ENCODE data around the gene MLLT10. TPM values are rescaled to one million over a fixed set of nuclear protein-coding genes. Genes with fewer than 3 reads are reported as not detected.

Gene MLLT10
- total RNA-seq, 1 experiment from 2014 or later = 58.4 TPM

- ChIA-PET CTCF (interaction anchor here (0.7 to 0.9 kb wide), 2 partner anchors 23 to 226 kb away, joined by 3 read pairs; no protein-coding TSS in a partner anchor), POLR2A (ENCODE audit: low non-redundant PET) (no interaction called here)
- H3K36me3 ChIP-seq (ENCODE audit: insufficient read depth, low read length, poor library complexity, severe bottlenecking) = no peaks in the 10 kb centered on the region
- peak overlapping the region; percentile 92 for H3K4me3 ChIP-seq (ENCODE audit: low read depth, low read length, poor library complexity, severe bottlenecking)
- H3K27ac ChIP-seq (ENCODE audit: low read depth, low read length, poor library complexity, severe bottlenecking) = peak overlapping the region; percentile 92
- no peak for DNase-seq (ENCODE audit: low spot score)
- BruUV-seq (replicated peaks) = TSS peak; percentile 57
- intact Hi-C loops (cut with micrococcal nuclease; ENCODE audit: unreplicated experiment) = loop anchor here (1.0 to 10.0 kb wide), 4 partner anchors 37 to 830 kb away; partner anchors contain the start of genes BMI1 and MLLT10
- H3K27me3 ChIP-seq (replicated peaks; ENCODE audit: insufficient read depth, low read depth, low read length, poor library complexity) = no peaks in the 10 kb centered on the region
- H3K9me3 ChIP-seq (ENCODE audit: low read depth, low read length, poor library complexity, severe bottlenecking) = no peaks in the 10 kb centered on the region
- H3K4me1 ChIP-seq (ENCODE audit: insufficient read depth, low read length, poor library complexity, severe bottlenecking) = peaks cover 9% of the 10 kb centered on the region
- TF ChIP-seq EZH2 (IDR thresholded peaks at IDR 0.05; ENCODE audit: borderline replicate concordance, low read depth, low read length, poor library complexity, severe bottlenecking) = no peak
- 0 out of 2 replicates have a peak, but pooled peaks have one; percentile 22 for TF ChIP-seq CTCF (conservative IDR thresholded peaks at IDR 0.05; ENCODE audit: low read depth, low read length)
These were observed 38.9 kb upstream of the MLLT10 start for GRCh38 chr10:21495002-21495751.

GRCh38 chr10:21495752-21496342 is 38.2 kb upstream of the MLLT10 start:
- ChIA-PET CTCF (interaction anchor here (0.6 to 1.9 kb wide), 7 partner anchors 23 to 1100 kb away, joined by 3 to 24 read pairs (median 3); partner anchors contain the start of gene SKIDA1), POLR2A (ENCODE audit: low non-redundant PET) (no interaction called here)
- H3K27ac ChIP-seq (ENCODE audit: low read depth, low read length, poor library complexity, severe bottlenecking) = peak overlapping the region; percentile 92
- H3K36me3 ChIP-seq (ENCODE audit: insufficient read depth, low read length, poor library complexity, severe bottlenecking) = no peaks in the 10 kb centered on the region
- H3K4me1 ChIP-seq (ENCODE audit: insufficient read depth, low read length, poor library complexity, severe bottlenecking) = peaks cover 9% of the 10 kb centered on the region
- peak; percentile 84 for TF ChIP-seq CTCF (conservative IDR thresholded peaks at IDR 0.05; ENCODE audit: low read depth, low read length)
- no peak for TF ChIP-seq EZH2 (IDR thresholded peaks at IDR 0.05; ENCODE audit: borderline replicate concordance, low read depth, low read length, poor library complexity, severe bottlenecking)
- peak; percentile 93 for DNase-seq (ENCODE audit: low spot score)
- H3K9me3 ChIP-seq (ENCODE audit: low read depth, low read length, poor library complexity, severe bottlenecking) = no peaks in the 10 kb centered on the region
- intact Hi-C loops (cut with micrococcal nuclease; ENCODE audit: unreplicated experiment) = loop anchor here (1.0 to 10.0 kb wide), 6 partner anchors 21 to 829 kb away; partner anchors contain the start of genes BMI1 and MLLT10
- H3K4me3 ChIP-seq (ENCODE audit: low read depth, low read length, poor library complexity, severe bottlenecking) = peak overlapping the region; percentile 92
- BruUV-seq (replicated peaks) = no TSS peak
- H3K27me3 ChIP-seq (replicated peaks; ENCODE audit: insufficient read depth, low read depth, low read length, poor library complexity) = no peaks in the 10 kb centered on the region

- Histone ChIP-seq H3K36me3 (ENCODE audit: insufficient read depth, low read length, poor library complexity, severe bottlenecking) (no peaks in the 10 kb centered on the region), H3K9me3 (ENCODE audit: low read depth, low read length, poor library complexity, severe bottlenecking) (no peaks in the 10 kb centered on the region), H3K4me1 (ENCODE audit: insufficient read depth, low read length, poor library complexity, severe bottlenecking) (peaks cover 9% of the 10 kb centered on the region), H3K4me3 (ENCODE audit: low read depth, low read length, poor library complexity, severe bottlenecking) (peak overlapping the region; percentile 92), H3K27ac (ENCODE audit: low read depth, low read length, poor library complexity, severe bottlenecking) (peak overlapping the region; percentile 92), H3K27me3 (replicated peaks; ENCODE audit: insufficient read depth, low read depth, low read length, poor library complexity) (no peaks in the 10 kb centered on the region)
- intact Hi-C loops (cut with micrococcal nuclease; ENCODE audit: unreplicated experiment) = loop anchor here (1.0 to 10.0 kb wide), 6 partner anchors 20 to 828 kb away; partner anchors contain the start of genes BMI1 and MLLT10
- no TSS peak for BruUV-seq (replicated peaks)
- ChIA-PET POLR2A (ENCODE audit: low non-redundant PET) (no interaction called here), CTCF (interaction anchor here (0.5 to 1.9 kb wide), 16 partner anchors 20 to 1104 kb away, joined by 3 to 24 read pairs (median 6); partner anchors contain the start of gene SKIDA1)
- TF ChIP-seq CTCF (conservative IDR thresholded peaks at IDR 0.05; ENCODE audit: low read depth, low read length) (peak; percentile 63), EZH2 (IDR thresholded peaks at IDR 0.05; ENCODE audit: borderline replicate concordance, low read depth, low read length, poor library complexity, severe bottlenecking) (no peak)
- DNase-seq (ENCODE audit: low spot score) = peak; percentile 89
These were observed 37.5 kb upstream of the MLLT10 start for GRCh38 chr10:21496343-21497176.
